Nephron progenitor cell (in vitro differentiated cells): ENCODE data around the gene FAU.

Source experiments
- DNase-seq: peaks from one replicate; pipeline ENCODE4 v3.0.0; 2021
- H3K27ac Mint-ChIP-seq: 2 replicates; pipeline ENCODE4 v1.8.0; 2021; ENCODE audit warnings: mild to moderate bottlenecking, moderate library complexity, mixed read lengths
- H3K27me3 Mint-ChIP-seq: 2 replicates; pipeline ENCODE4 v1.8.0; 2021; ENCODE audit warnings: mild to moderate bottlenecking, low read depth, mixed read lengths; ENCODE audit not compliant: poor library complexity
- H3K36me3 Mint-ChIP-seq: 2 replicates; pipeline ENCODE4 v1.8.0; 2021; ENCODE audit warnings: low read depth, mixed read lengths
- H3K4me1 Mint-ChIP-seq: 2 replicates; pipeline ENCODE4 v1.8.0; 2021; ENCODE audit warnings: mixed read lengths
- H3K4me3 Mint-ChIP-seq: 2 replicates; pipeline ENCODE4 v1.8.0; 2021; ENCODE audit warnings: mild to moderate bottlenecking, moderate library complexity, mixed read lengths
- H3K9me3 Mint-ChIP-seq: 2 replicates; pipeline ENCODE4 v1.8.0; 2021; ENCODE audit warnings: mild to moderate bottlenecking, moderate library complexity, mixed read lengths
- CTCF ChIP-seq: fragments of 200-600 bp; sonication (generic); IDR thresholded peaks from 2 replicates; pipeline ENCODE4 v1.5.0; 2021; ENCODE audit warnings: antibody characterized with exemption

FAU gene

DNA sequence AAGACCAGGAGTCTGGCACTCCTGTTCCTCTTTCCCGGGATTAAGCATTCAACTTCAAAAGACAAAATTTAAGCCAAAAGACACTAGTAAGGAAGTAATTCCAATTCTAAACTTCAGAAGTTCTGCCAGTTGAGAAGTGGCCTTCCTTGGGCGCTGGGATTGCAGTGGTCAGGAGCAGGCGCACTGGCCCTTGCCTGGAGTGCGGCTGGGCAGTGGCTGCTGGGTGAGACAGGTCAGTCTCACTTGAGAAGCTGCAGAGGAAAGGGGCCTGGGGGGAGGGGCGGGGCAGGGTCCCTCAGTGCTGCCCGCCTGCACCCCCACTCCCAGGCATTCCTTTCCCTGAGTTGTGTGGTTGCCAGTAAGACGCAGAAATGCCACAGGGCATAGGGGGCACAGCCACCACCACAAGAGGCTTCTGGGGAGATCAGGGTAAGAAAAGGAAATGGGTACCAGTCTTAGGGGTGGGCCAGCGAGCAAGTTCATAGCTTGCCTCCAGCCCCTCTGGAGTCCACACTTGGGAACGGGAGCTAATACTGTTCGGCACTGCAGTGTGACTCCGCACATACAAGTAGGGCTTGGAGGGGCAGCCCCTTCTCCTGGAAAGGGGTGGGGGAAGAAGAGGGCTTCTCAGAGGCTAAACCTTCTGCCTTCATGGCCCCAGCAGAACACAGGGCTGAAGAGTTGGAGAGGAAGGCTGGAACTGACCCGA is 5.7 kb upstream of the FAU start:
- Mint-ChIP-seq H3K27me3 (no peaks in the 10 kb centered on the region), H3K9me3 (no peaks in the 10 kb centered on the region), H3K27ac (peak overlapping the region; percentile 81), H3K36me3 (peaks cover 22% of the 10 kb centered on the region), H3K4me3 (no peak overlapping the region), H3K4me1 (peaks cover 13% of the 10 kb centered on the region)
- no peak for DNase-seq
- TF ChIP-seq CTCF = no peak

- Mint-ChIP-seq H3K36me3 (peaks cover 22% of the 10 kb centered on the region), H3K4me3 (no peak overlapping the region), H3K4me1 (peaks cover 20% of the 10 kb centered on the region), H3K27me3 (no peaks in the 10 kb centered on the region), H3K9me3 (no peaks in the 10 kb centered on the region), H3K27ac (peak overlapping the region; percentile 74)
- no peak for TF ChIP-seq CTCF
- no peak for DNase-seq
Measured at GRCh38 chr11:65126624-65127274, 4.8 kb upstream of the FAU start.

GRCh38 chr11:65125197-65126056 is 3.5 kb upstream of the FAU start:
- Mint-ChIP-seq H3K4me3 (no peak overlapping the region), H3K27ac (no peak overlapping the region), H3K36me3 (peaks cover 25% of the 10 kb centered on the region), H3K4me1 (peaks cover 32% of the 10 kb centered on the region), H3K27me3 (no peaks in the 10 kb centered on the region), H3K9me3 (no peaks in the 10 kb centered on the region)
- DNase-seq = no peak
- TF ChIP-seq CTCF = no peak

DNA sequence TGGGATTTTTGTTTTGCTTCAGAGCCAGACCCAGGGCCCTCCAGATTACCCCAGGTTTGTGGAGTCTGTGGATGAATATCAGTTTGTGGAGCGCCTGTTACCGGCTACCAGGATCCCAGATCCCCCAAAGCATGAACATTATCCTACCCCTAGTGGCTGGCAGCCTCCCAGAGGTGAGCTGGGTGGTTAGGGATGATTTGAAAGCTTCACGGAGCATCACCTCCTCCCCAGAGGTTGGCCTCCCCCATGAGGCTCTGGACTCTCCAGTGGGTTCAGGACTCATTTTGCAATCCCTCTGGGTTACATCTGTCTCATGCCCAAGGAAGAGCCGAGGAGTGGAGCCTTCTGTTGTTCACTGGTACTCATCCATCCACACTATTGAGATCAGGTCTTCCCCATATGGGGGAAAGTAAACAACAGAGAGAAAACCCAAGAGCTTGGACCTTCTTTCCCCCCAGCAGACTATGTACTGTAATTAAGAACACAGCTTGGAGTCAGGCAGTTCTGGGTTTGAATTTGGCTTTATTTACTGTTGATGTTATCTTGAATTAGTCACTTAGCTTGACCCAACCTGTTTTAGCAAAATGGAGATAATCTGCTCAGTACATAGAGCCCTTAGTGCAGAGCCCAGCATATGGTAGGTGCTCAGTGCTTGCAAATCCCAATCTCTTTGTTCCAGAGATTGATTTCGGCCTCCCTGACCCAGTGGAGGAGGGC is 2.7 kb upstream of the FAU start:
- TF ChIP-seq CTCF = no peak
- peaks cover 32% of the 10 kb centered on the region for H3K4me1 Mint-ChIP-seq
- no peak for DNase-seq
- peaks cover 33% of the 10 kb centered on the region for H3K36me3 Mint-ChIP-seq
- no peak overlapping the region for H3K27ac Mint-ChIP-seq
- no peaks in the 10 kb centered on the region for H3K27me3 Mint-ChIP-seq
- peak overlapping the region; percentile 67 for H3K4me3 Mint-ChIP-seq
- no peaks in the 10 kb centered on the region for H3K9me3 Mint-ChIP-seq

DNA sequence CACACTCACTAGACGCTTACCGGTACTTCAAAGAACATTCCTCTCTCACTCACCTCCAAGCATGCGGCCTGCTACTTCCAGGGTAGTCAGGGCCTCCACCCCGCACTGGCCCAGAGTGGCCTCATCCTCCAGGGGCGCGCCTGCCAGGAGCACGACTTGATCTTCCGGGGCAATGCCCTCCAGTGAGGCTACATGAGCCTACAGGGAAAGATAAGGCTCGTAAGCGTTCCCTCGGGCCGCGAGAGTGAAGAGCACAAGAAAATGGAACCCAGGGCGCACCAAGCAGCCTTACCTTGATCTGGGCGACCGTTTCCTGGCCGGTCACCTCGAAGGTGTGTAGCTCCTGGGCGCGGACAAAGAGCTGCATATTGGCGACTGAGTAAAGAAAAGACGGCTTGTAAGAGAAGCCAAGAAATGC is 478 bp downstream of the FAU start:
- H3K27ac Mint-ChIP-seq = peak overlapping the region; percentile 99
- no peak for TF ChIP-seq CTCF
- H3K36me3 Mint-ChIP-seq = peaks cover 36% of the 10 kb centered on the region
- no peaks in the 10 kb centered on the region for H3K9me3 Mint-ChIP-seq
- H3K27me3 Mint-ChIP-seq = no peaks in the 10 kb centered on the region
- DNase-seq = no peak
- H3K4me1 Mint-ChIP-seq = peaks cover 37% of the 10 kb centered on the region
- H3K4me3 Mint-ChIP-seq = peak overlapping the region; percentile 100
